SHP77 (cell line): ENCODE results near the gene MMP25.
"Not testable (repeated sequence)": the region's sequence is repeated elsewhere in the genome, so short reads cannot be mapped to it uniquely, and the experiment has no call there.

Source experiments
- DNase-seq, 2 experiments: peaks; one replicate each; lab custom pipeline; 2025; lab: John Stamatoyannopoulos, UW

The MMP25 gene

DNA sequence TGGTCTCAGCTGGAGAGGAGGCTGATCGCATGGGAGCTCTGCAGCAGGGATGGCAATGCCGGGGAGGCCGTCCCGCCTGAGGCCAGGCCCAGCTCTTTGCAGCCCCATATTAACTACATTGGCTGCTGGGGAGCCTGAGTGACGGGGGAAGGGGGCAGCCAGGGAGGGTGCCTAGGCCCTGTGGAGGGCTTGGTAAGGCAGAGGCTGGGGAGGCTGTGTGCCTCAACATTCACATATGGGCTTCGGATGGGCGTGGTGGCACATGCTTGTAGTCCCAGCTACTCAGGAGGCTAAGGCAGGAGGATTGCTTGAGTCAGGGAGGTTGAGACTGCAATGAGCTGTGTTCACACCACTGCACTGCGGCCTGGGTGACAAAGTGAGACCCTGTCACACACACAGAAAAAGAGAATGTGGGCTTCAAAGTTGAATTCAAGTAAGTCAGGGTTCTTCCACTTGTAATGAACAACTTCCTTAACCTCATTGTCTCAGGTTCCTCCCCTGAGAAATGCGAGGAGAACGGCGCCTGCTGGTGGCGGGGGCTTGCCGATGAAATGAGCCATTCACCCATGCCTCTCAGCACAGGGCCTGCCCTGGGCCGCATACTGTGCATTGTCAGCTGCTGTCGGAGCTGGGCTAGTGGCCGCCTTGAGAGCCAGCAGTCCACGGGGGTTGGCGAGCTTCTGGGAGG, 26.4 kb downstream of the MMP25 start:
- not testable (repeated sequence) for DNase-seq

DNA sequence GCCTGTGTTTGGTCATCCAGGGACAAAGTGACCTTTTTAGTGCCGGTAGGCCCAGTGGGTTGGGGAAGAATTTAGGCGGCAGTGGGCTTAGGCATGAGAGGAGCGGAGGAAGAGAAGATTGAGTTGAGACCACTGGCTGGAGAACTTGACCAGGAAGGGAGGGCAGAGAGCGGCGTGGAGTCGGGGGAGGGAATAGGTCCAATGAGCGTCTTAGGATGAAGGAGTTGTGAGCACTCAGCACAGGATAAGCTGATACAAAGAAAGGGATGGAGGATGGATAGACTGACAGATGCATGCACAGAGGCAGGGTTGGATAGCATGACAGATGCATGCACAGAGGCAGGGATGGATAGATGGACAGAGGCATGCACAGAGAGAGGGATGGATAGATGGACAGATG, 27.1 kb downstream of the MMP25 start:
- DNase-seq: no peak

DNA sequence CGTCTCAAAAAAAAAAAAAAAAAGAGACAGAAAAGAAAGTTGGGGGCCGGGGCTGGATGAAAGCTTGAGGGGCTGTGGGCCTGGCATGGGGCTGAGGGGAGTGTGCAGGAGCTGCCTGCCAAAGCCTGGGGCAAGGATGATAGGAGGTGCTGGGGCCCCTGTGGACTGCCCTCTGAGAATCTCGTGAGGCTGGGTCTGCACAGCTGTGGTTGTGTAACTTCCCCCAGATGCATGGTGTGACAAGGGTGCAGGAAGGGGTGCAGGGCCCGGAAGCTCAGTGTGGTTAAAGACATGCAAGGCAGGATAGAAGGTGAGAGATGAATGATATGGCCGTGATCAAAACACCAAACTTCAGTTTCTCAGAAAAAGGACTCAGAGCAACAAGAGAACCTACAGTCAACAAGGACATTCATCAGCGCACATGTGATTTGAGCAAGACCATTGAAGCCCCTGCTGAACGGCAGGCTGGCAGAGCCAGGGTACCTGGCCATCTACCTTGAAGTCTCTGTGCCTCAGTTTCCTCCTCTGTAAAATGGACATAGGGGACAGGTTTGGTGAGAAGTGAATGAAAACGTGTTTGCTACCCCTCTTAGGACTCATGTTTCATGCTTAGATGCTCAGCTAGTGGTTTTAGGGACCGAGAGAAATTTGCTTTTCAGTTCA, 28.6 kb downstream of the MMP25 start:
- no peak for DNase-seq

DNA sequence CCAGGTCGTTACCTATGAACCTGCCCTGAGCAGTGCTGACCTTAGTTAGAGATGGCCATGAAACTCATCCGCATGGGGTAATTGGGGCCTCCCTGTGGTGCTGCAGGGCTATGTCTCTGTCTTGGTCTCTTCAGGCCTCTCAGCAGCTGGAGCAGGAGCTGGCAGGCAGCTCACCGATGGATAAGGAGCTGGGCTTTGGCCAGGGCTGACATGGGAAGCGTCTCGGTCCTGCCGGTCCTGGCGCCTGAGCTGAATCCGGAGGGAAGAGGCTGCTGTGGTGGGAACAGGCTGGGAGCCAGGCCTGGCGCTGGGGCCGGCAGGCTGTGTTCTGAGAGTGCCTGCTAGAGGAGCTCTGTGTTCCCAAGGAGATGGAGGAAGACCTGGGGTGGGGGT, 29.2 kb downstream of the MMP25 start:
- DNase-seq: no peak

- DNase-seq: not testable (repeated sequence)
These were observed 29.6 kb downstream of the MMP25 start for GRCh38 chr16:3075946-3076345.

GRCh38 chr16:3076577-3076976, 30.2 kb downstream of the MMP25 start:
- no peak for DNase-seq

GRCh38 chr16:3080024-3080423, 33.7 kb downstream of the MMP25 start:
- no peak for DNase-seq

GRCh38 chr16:3081957-3082356, 35.6 kb downstream of the MMP25 start:
- not testable (repeated sequence) for DNase-seq

DNA sequence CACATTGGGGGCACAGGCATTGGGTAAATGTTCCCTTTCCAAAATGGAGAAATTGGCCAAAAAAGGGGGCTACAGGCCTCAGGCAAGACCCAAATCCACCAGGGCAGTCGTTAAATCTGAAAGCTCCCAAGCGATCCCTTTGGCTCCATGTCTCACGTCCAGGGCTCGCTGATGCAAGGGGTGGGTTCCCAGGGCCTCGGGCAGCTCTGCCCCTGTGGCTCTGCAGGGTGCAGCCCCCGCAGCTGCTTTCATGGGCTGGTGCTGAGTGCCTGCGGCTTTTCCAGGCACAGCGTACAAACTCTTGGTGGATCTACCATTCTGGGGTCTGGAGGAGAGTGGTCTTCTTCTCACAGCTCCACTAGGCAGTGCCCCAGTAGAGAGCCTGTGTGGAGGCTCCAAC, 37.0 kb downstream of the MMP25 start:
- not testable (repeated sequence) for DNase-seq

DNA sequence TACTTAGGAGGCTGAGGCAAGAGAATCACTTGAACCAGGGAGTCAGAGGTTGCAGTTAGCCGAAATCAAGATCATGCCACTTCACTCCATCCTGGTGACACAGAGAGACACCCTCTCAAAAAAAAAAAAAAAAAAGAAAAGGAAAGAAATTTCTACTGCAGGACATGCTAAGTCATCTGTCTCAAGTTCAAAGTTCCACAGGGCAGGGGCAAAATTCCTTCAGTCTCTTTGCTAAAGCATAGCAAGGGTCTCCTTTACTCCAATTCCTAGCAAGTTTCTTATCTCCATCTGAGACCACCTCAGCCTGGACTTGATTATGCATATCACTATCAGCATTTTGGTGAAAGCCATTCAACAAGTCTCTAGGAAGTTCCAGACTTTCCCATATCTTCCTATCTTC, 38.1 kb downstream of the MMP25 start:
- DNase-seq: no peak

DNA sequence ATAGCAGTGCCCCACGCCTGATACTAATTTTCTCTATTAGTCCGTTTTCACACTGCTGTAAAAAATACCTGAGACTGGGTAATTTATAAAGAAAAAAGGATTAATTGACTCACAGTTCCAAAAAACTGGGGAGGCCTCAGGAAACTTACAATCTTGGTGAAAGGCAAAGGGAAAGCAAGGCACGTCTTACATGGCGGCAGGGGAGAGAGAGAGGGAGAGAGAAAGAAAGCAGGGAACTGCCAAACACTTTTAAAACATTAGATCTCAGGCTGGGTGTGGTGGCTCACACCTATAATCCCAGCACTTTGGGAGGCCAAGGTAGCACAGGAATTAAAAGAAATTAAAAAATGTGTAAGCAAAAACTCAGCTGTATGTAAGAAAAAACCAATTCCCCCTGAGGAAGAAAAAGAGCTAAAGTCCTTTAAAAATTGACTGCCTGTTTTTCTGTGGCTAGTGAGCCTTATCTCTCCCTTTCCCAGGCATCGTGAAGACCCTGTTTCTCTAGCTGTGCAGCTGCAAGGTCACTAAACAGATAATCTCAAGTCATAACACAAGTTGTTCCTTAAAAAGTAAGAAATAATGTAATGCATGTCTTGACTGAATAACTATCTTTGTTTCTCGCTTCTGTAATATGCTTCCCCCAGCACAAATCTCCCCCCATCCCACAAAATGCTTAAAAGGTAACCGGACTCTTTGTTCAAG, 38.8 kb downstream of the MMP25 start:
- DNase-seq: no peak

DNA sequence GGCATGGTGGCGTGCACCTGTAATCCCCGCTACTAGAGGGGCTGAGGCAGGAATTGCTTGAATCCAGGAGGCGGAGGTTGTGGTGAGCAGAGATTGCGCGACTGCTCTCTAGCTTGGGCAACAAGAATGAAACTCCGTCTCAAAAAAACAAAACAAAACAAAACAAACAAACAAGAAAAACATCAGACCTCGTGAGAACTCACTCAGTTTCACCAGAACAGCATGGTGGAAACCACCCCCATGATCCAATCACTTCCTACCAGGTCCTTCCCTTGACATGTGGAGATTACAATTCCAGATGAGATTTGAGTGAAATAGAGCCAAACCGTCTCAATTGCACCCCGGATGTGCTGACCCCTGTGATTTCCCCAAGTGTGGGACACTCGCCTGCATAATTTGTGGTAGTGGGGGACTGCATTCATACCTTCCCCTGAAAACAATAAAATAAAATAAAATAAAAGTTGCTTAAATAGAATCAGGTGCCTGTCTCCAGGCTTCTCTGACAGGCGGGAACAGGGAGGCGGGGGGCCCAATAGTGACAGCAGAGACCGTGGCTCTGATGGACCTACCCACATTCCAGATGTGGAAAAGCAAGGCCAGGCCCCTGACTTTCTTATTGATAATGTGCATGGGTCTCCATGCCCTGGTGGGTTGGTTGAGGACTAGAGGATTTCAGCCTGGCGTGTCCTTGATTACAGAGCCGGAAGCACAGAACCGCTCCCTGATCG, 39.7 kb downstream of the MMP25 start:
- DNase-seq: no peak

DNA sequence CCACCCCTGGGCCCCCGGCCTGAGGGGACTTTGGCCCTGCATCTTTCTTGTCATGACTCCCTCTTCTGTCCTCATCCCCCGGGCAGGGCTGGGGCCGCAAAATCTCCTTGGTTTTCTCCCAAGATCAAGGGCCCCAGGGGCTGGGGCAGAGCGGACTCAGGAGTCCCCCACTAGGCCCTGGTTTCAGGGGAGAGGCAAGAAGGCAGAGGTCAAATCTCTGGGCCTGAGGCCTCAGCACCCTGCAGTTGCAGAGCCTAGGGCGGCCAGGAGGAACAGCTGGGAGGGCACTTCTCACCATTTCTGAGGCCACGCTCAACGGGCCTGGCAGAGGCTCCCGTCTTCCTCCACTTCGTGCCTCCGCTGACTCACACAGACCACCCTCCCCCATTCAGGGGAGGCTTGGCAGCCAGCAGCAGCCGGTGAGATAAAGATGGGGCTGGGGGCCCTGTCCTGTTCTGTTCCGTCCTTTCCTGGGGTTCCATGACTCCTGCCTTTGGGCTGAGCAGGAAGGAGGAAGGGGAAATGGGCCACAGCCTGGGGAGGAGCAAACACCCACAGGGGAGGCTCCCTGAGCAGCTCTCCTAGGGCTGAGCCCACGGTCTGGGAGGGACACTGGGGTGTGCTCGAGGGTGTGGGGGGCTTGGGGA, 40.4 kb downstream of the MMP25 start:
- no peak for DNase-seq

GRCh38 chr16:3087243-3088235, 41.2 kb downstream of the MMP25 start:
- DNase-seq: no peak

GRCh38 chr16:3088450-3088849, 42.1 kb downstream of the MMP25 start:
- no peak for DNase-seq

DNA sequence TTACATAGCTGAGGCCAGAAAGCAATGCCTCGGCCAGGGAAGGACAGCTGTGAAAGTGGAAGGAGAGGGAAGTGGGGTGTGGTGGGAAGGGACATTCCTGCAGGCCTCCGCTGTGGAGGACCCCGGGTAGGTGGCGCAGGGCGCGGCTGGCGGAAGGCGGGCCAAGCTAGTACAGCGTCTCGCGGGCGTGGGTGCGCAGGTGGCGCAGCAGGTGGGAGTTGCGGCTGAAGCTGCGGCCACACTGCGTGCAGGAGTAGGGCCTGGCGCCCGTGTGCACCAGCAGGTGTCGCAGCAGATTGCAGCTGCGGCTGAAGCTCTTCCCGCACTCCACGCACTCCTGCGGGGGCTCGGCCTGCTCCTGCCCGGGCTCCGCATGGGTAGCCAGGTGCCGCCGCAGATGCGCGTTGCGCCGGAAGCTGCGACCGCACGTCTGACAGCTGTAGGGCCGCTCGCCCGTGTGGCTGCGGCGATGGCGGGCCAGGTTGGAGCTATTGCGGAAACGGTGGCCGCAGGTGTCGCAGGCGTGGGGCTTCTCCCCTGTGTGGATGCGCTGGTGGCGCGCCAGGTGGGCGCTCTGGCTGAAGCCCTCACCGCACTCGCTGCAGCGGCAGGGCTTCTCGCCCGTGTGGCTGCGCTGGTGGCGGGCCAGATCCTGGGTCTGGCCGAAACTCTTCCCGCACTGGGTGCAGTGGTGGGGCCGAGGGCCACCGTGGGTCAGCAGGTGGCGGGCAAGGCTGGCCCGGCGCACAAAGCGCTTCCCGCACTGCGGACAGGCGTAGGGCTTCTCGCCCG, 42.8 kb downstream of the MMP25 start:
- DNase-seq: no peak

GRCh38 chr16:3089717-3090592, 43.6 kb downstream of the MMP25 start:
- DNase-seq: peak; percentile 36 to 37

DNA sequence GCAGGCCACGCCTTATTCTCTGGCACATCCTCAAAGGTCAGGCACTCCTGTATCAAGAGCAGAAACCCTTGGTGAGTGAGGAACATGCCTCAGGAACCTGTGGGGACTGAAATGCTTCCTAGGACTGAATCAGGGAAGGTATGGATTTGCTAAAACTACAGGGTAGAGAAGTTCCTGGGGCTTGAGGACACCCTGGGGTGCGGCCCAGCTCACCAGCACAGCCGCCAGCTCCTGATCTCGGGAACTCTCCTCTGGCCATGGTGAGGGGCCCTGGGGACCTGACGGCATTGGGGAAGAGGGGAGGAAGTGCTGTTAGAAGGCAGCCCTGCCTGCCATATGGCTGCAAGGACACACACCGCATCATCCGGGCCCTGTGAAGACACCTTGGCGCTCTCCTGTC, 45.2 kb downstream of the MMP25 start:
- no peak for DNase-seq

GRCh38 chr16:3092501-3092941, 46.2 kb downstream of the MMP25 start:
- no peak for DNase-seq
